ENCODE measurements around the gene SLC29A3. TPM values are rescaled to one million over a fixed set of nuclear protein-coding genes. Genes with fewer than 3 reads are reported as not detected.

SLC29A3 gene
- total and polyA plus RNA-seq, 2 experiments from 2014 or later = 10.3 to 12.3 TPM

GRCh38 chr10:71280825-71281224 is 38.2 kb upstream of the SLC29A3 start:
- Histone ChIP-seq H3K27me3 (ENCODE audit: insufficient read depth) (no peaks in the 10 kb centered on the region), H3K4me2 (no peak overlapping the region), H2AFZ (no peak overlapping the region), H3F3A (replicated peaks; ENCODE audit: low read depth) (no peaks in the 10 kb centered on the region), H3K36me3 (ENCODE audit: insufficient read depth) (peaks cover 4% of the 10 kb centered on the region; the same call in 1 of the 2 replicates), H3K27ac (ENCODE audit: low read depth) (no peak overlapping the region), H3K79me2 (replicated peaks; ENCODE audit: insufficient read depth) (peaks cover 4% of the 10 kb centered on the region; the same call in 1 of the 2 replicates), H3K9me2 (ENCODE audit: insufficient read depth) (no peaks in the 10 kb centered on the region), H3K4me1 (ENCODE audit: insufficient read depth) (peaks cover 15% of the 10 kb centered on the region; the same call in 1 of the 2 replicates), H4K20me1 (replicated peaks; ENCODE audit: insufficient read depth) (no peaks in the 10 kb centered on the region; the same call in 1 of the 2 replicates), H3K4me3 (no peak overlapping the region)
- Mint-ChIP-seq H3K4me1 (peaks cover 34% of the 10 kb centered on the region), H3K36me3 (ENCODE audit: low read depth) (peaks cover 25% of the 10 kb centered on the region; the same call in 2 of the 3 replicates), H3K4me3 (no peak overlapping the region), H3K27ac (peak overlapping the region; percentile 66), H3K27me3 (ENCODE audit: insufficient read depth, low read depth, poor library complexity) (peaks cover 14% of the 10 kb centered on the region), H3K9me3 (no peaks in the 10 kb centered on the region)
- no peak for DNase-seq (ENCODE audit: low spot score)
- TF ChIP-seq STAT1 (IDR thresholded peaks at IDR 0.05; ENCODE audit: unreplicated experiment) (no peak), NANOG (IDR thresholded peaks at IDR 0.05; ENCODE audit: borderline replicate concordance) (no peak), POLR2AphosphoS5 (IDR thresholded peaks at IDR 0.05; ENCODE audit: low read depth) (no peak), CREB1 (CRISPR knock-in tag; IDR thresholded peaks at IDR 0.05; ENCODE audit: low read depth) (no peak), ZNF331 (CRISPR knock-in tag; IDR thresholded peaks at IDR 0.05; ENCODE audit: low read depth) (no peak), EZH2 (IDR thresholded peaks at IDR 0.05; ENCODE audit: low read depth, unreplicated experiment) (no peak), JUNB (IDR thresholded peaks at IDR 0.05; ENCODE audit: unreplicated experiment) (no peak), EZH2phosphoT487 (IDR thresholded peaks at IDR 0.05; ENCODE audit: unreplicated experiment) (no peak), ZNF114 (CRISPR knock-in tag; IDR thresholded peaks at IDR 0.05) (no peak)
- TF ChIP-seq, protein P1, sequence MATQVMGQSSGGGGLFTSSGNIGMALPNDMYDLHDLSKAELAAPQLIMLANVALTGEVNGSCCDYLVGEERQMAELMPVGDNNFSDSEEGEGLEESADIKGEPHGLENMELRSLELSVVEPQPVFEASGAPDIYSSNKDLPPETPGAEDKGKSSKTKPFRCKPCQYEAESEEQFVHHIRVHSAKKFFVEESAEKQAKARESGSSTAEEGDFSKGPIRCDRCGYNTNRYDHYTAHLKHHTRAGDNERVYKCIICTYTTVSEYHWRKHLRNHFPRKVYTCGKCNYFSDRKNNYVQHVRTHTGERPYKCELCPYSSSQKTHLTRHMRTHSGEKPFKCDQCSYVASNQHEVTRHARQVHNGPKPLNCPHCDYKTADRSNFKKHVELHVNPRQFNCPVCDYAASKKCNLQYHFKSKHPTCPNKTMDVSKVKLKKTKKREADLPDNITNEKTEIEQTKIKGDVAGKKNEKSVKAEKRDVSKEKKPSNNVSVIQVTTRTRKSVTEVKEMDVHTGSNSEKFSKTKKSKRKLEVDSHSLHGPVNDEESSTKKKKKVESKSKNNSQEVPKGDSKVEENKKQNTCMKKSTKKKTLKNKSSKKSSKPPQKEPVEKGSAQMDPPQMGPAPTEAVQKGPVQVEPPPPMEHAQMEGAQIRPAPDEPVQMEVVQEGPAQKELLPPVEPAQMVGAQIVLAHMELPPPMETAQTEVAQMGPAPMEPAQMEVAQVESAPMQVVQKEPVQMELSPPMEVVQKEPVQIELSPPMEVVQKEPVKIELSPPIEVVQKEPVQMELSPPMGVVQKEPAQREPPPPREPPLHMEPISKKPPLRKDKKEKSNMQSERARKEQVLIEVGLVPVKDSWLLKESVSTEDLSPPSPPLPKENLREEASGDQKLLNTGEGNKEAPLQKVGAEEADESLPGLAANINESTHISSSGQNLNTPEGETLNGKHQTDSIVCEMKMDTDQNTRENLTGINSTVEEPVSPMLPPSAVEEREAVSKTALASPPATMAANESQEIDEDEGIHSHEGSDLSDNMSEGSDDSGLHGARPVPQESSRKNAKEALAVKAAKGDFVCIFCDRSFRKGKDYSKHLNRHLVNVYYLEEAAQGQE (IDR thresholded peaks at IDR 0.05; ENCODE audit: unreplicated experiment) = no peak
- TF ChIP-seq, protein P2, sequence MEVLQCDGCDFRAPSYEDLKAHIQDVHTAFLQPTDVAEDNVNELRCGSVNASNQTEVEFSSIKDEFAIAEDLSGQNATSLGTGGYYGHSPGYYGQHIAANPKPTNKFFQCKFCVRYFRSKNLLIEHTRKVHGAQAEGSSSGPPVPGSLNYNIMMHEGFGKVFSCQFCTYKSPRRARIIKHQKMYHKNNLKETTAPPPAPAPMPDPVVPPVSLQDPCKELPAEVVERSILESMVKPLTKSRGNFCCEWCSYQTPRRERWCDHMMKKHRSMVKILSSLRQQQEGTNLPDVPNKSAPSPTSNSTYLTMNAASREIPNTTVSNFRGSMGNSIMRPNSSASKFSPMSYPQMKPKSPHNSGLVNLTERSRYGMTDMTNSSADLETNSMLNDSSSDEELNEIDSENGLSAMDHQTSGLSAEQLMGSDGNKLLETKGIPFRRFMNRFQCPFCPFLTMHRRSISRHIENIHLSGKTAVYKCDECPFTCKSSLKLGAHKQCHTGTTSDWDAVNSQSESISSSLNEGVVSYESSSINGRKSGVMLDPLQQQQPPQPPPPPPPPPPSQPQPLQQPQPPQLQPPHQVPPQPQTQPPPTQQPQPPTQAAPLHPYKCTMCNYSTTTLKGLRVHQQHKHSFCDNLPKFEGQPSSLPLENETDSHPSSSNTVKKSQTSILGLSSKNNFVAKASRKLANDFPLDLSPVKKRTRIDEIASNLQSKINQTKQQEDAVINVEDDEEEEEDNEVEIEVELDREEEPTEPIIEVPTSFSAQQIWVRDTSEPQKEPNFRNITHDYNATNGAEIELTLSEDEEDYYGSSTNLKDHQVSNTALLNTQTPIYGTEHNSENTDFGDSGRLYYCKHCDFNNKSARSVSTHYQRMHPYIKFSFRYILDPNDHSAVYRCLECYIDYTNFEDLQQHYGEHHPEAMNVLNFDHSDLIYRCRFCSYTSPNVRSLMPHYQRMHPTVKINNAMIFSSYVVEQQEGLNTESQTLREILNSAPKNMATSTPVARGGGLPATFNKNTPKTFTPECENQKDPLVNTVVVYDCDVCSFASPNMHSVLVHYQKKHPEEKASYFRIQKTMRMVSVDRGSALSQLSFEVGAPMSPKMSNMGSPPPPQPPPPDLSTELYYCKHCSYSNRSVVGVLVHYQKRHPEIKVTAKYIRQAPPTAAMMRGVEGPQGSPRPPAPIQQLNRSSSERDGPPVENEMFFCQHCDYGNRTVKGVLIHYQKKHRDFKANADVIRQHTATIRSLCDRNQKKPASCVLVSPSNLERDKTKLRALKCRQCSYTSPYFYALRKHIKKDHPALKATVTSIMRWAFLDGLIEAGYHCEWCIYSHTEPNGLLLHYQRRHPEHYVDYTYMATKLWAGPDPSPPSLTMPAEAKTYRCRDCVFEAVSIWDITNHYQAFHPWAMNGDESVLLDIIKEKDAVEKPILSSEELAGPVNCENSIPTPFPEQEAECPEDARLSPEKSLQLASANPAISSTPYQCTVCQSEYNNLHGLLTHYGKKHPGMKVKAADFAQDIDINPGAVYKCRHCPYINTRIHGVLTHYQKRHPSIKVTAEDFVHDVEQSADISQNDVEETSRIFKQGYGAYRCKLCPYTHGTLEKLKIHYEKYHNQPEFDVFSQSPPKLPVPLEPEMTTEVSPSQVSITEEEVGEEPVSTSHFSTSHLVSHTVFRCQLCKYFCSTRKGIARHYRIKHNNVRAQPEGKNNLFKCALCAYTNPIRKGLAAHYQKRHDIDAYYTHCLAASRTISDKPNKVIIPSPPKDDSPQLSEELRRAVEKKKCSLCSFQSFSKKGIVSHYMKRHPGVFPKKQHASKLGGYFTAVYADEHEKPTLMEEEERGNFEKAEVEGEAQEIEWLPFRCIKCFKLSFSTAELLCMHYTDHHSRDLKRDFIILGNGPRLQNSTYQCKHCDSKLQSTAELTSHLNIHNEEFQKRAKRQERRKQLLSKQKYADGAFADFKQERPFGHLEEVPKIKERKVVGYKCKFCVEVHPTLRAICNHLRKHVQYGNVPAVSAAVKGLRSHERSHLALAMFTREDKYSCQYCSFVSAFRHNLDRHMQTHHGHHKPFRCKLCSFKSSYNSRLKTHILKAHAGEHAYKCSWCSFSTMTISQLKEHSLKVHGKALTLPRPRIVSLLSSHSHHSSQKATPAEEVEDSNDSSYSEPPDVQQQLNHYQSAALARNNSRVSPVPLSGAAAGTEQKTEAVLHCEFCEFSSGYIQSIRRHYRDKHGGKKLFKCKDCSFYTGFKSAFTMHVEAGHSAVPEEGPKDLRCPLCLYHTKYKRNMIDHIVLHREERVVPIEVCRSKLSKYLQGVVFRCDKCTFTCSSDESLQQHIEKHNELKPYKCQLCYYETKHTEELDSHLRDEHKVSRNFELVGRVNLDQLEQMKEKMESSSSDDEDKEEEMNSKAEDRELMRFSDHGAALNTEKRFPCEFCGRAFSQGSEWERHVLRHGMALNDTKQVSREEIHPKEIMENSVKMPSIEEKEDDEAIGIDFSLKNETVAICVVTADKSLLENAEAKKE (CRISPR knock-in tag; IDR thresholded peaks at IDR 0.05) = no peak
- TF ChIP-seq, protein P3, sequence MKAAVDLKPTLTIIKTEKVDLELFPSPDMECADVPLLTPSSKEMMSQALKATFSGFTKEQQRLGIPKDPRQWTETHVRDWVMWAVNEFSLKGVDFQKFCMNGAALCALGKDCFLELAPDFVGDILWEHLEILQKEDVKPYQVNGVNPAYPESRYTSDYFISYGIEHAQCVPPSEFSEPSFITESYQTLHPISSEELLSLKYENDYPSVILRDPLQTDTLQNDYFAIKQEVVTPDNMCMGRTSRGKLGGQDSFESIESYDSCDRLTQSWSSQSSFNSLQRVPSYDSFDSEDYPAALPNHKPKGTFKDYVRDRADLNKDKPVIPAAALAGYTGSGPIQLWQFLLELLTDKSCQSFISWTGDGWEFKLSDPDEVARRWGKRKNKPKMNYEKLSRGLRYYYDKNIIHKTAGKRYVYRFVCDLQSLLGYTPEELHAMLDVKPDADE (IDR thresholded peaks at IDR 0.05) = no peak
- TF ChIP-seq, protein P4, sequence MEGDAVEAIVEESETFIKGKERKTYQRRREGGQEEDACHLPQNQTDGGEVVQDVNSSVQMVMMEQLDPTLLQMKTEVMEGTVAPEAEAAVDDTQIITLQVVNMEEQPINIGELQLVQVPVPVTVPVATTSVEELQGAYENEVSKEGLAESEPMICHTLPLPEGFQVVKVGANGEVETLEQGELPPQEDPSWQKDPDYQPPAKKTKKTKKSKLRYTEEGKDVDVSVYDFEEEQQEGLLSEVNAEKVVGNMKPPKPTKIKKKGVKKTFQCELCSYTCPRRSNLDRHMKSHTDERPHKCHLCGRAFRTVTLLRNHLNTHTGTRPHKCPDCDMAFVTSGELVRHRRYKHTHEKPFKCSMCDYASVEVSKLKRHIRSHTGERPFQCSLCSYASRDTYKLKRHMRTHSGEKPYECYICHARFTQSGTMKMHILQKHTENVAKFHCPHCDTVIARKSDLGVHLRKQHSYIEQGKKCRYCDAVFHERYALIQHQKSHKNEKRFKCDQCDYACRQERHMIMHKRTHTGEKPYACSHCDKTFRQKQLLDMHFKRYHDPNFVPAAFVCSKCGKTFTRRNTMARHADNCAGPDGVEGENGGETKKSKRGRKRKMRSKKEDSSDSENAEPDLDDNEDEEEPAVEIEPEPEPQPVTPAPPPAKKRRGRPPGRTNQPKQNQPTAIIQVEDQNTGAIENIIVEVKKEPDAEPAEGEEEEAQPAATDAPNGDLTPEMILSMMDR (conservative IDR thresholded peaks at IDR 0.05; ENCODE audit: low read depth in 2 of 2) = no peak
- ATAC-seq = no peak

All from GM23338 (cell line).